GM03348 (cell line): Measurements from ENCODE around the gene GLYAT.

Experiments used
- DNase-seq: peaks from one replicate; pipeline ENCODE4 v3.0.0; 2012; ENCODE audit warnings: low spot score

Gene GLYAT, protein sequence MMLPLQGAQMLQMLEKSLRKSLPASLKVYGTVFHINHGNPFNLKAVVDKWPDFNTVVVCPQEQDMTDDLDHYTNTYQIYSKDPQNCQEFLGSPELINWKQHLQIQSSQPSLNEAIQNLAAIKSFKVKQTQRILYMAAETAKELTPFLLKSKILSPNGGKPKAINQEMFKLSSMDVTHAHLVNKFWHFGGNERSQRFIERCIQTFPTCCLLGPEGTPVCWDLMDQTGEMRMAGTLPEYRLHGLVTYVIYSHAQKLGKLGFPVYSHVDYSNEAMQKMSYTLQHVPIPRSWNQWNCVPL

DNA sequence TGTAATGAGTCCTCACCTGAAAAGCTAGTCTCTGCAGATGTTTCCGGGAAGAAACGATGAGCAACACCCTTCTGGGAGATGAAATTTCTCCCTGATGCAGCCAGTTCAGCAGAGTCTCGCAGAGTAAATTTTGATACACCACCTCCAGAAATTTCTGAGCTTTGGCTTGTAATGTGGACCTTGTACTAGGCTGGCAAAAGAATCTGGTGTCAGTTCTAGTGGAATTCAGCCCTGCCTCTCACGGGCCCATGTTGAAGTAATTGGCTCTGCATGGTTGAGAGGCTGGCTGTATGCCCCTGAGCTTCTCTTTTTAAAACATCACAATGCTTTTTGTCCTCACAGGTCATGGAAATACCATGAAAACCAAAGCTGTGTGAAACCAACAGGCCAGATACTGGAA lies at the start of gene GLYAT:
TSS of gene GLYAT (minus strand) at position 125 of the 400 bp plus-strand sequence. CDS start 7,447 bp downstream, outside the sequence.
- no peak for DNase-seq

DNA sequence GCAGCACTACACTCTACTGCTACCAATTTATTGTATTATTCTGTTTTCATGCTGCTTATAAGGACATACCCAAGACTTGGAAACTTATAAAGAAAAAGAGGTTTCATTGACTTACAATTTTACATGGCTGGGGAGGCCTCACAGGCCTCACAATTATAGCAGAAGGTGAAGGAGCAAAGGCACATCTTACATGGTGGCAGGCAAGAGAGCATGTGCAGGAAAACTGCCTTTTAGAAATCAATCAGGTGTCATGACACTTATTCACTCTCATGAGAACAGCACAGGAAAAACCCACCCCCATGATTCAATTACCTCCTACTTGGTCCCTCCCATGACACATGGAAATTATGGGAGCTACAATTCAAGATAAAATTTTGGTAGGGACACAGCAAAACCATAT lies 49.6 kb upstream of the GLYAT start:
- DNase-seq, result no peak

DNA sequence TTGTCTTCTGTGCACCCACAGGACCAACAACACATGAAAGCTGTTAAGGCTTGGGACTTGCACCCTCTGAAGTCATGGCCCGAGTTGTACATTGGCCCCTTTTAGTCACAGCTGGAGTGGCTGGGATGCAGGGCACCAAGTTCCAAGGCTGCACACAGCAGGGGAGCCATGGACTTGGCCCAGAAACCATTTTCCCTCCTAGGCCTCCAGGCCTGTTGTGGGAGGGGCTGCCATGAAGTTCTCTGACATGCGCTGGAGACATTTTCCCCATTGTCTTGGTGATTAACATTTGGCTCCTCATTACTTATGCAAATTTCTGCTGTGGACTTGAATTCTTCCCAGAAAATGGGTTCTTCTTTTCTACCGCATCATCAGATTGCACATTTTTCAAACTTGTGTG lies 48.8 kb upstream of the GLYAT start:
- DNase-seq, result no peak

GRCh38 chr11:58776891-58777710 lies 45.4 kb upstream of the GLYAT start:
- no peak for DNase-seq

DNA sequence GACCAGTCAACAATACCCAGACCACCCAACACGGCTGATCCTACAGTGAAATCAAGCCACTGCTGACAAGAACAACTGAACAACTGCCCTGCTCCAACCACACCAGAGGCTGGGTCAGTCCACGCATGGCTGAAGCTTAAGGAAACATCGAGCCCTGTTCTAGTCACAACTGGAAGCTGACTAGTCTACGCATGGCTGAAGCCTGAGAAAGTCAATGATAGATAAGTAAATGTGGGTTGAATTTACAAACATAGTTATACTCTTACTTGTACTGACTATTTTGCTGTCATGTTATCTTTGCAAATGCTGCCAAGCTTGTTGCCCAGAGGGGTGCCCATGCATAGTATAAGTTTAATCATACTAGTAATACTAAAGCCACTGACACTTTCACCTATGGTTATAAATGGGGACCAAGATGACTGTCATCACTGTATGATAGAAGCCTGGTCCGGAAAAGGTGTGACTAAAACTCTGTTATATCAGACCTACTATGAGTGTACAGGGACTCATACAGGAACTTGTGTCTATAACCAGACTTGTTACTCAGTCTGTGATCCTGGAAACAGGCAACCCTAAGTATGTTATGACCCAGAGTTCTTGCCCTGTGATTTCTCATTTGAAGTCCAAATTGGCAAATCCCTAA lies 43.4 kb upstream of the GLYAT start:
- no peak for DNase-seq

DNA sequence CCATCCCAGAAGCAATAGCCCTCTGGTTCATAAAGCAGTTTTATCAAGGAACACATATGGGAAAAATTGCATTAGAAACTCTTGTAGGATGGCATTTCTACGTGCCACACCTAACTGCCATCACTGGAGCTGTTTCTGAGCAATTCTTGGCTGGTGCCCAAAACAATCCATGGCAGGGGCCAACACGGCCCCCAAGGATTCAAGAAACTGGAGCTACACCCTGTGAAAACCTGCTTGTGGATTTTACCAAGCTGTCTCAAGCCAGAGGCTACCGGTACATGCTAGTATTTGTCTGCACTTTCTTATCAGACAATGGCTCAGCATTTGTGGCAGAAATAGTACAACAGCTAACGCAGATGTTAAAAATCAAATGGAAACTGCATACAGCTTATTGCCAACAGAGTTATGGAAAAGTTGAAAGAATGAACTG lies 42.4 kb upstream of the GLYAT start:
- no peak for DNase-seq

DNA sequence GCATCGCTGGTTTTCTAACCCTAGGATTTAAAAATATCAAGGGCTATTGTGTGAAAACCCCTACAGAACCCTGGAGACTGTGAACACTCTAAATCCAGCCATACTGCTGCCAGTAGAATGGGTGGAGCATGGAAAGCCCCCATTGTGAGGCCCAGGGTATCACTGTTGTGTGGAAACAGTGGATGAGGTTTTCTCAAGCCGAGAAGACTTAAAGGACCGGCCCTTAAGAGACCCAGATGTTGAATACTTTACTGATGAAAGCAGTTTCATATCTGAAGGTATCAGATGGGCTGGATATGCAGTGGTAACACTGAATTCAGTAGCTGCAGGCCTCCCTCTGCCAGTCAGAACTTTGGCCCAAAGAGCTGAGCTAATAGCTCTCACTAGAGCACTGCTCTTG lies 41.6 kb upstream of the GLYAT start:
- no peak for DNase-seq

DNA sequence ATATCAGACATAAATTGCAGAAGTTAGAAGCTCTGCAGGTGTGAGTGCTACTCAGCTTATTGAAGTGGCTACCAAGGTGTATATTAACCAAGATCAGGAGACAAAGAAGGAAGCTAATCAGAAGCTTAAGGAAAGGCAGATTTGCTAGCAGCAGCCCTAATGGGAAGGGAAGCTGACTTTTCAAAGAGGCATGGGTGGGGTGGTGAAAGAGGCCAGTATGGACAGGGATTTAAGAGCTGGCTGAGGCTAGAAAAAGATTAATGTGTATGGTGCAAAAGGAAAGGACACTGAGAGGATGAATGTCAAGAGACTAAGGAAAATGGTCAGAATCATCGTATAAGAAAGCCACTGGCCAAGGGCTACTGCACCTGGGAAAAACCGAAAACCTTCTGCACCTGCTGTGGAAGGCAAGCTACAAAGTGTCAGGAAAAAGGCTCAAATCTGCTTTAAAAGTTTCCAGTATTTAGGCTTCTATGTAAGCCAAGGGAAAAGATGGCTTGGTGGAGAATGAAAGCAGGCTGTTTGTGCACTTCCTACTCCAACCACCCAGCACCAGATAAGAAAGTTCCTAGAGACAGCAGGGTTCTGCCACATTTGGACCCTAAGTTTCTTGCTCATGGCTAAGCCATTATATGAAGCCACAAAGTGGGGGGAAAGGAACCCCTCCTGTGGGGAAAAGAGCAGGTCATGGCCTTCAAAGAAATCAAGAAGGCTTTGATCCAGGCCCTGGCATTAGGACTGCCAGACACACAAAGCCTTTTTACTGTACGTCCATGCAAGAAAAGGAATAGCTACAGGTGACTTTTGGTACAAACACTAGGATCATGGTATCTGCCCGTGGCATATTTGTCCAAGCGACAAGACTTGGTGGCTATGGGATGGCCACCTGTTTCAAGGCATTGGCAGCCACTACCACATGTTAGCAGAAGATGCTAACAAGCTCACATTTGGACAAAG lies 40.9 kb upstream of the GLYAT start:
- no peak for DNase-seq

- peak; percentile 10 for DNase-seq
Measured at GRCh38 chr11:58771458-58771855, 39.7 kb upstream of the GLYAT start.

DNA sequence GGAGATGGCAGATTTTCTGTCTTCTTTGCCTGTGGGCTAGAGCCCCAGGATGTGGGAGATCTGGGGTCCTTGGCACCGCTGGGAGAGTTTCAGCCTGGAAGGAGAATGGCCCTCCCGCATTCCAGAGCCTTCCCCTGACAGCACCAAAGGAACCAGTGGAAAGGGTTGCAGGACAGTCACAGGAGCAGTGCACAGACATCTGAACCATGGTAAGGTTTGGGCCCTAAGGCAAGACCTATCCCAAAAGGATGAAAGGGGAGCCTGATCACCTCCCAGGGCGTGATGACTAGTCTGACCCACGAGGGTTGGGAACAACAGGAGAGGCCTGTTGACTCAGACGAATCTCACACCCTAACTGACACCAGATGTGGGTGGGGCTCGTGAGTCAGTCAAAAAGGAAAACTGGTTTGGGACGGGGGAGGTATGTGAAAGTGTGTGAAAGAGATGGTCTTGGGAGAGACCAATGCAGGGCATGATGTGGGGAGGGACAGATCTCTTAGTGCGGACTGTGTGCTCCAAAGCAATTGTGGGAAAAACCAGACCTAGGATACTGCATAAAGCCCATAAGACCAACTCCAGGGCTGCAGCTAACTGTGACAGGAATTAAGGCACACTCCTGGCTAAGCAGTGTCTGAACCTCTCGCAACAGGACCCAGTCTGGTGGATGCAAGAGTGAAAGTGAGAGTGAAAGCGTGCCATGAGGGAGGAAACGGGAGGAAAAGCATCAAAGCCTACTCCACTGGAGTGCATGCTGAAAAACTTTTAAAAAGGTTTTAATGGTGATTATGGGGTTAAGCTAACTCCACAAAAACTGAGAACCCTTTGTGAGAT lies 39.1 kb upstream of the GLYAT start:
- DNase-seq, result peak; percentile 65

- no peak for DNase-seq
Measured at GRCh38 chr11:58770166-58770565, 38.4 kb upstream of the GLYAT start.

- no peak for DNase-seq
Measured at GRCh38 chr11:58769308-58769707, 37.6 kb upstream of the GLYAT start.

GRCh38 chr11:58768137-58768536 lies 36.4 kb upstream of the GLYAT start:
- DNase-seq, result no peak

GRCh38 chr11:58765078-58765477 lies 33.3 kb upstream of the GLYAT start:
- DNase-seq, result no peak

- DNase-seq, result no peak
Measured at GRCh38 chr11:58763120-58763490, 31.4 kb upstream of the GLYAT start.

GRCh38 chr11:58762284-58763119 lies 30.8 kb upstream of the GLYAT start:
- DNase-seq, result no peak

DNA sequence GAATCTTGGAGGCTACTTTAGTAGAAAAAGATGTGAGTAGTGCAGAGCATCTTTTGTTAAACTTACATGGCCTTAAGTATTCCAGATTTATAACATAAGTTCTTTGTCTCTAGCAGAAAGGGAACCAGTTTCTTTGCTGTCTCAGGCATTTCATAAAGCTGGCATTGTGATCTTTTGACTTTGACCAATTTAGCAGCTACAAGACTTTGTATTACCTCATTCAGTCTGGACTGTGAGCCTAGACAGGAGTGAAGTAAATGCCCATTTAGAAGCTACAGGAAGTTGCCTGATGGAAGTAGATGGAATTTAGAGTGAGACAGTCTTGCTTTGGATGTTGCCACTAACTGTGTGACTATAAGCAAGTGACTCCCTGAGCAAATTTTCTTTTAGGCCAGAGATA lies 25.7 kb upstream of the GLYAT start:
- DNase-seq, result no peak

- no peak for DNase-seq
Measured at GRCh38 chr11:58745705-58746364, 14.1 kb upstream of the GLYAT start.

DNA sequence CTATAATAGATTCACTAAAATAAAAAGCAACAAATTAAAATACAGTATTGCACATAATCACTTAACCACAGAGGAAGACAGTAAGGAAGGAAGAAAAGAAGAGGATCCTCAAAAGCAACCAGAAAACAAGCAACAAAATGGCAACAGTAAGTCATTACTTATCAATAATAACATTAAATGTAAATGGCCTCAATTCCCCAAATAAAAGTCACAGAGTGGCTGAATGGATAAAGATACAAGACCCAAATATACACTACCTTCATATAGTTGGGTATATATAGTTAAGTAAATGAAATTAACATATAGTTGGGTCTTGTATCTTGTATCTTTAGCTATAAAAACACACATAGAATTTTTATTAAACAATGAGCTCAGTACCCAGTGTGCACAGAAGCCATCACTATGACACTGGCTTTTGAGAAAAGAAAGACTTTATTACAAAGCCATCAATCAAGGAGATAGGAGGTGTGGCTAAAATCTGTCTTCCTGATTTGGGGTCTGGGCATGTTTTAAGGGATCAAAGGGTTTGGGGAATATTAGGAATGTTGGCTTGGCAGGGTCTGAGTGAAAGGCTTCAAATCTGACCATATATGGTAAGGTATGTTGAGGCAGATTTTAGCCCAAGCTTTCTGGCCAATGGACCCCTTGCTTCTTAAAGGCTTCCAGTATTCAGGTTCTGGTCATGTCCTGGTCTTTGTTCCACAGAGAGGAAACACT lies 13.4 kb upstream of the GLYAT start:
- no peak for DNase-seq
